GM18519 (cell line): ENCODE results near the gene RAB17.

Source experiments
- ATAC-seq: cut with Tn5 transposase; IDR thresholded peaks from one replicate; pipeline ENCODE4 v1.9.1; 2021; ENCODE audit warnings: mild to moderate bottlenecking, moderate library complexity; ENCODE audit not compliant: unreplicated experiment, low FRiP score

Gene RAB17, protein sequence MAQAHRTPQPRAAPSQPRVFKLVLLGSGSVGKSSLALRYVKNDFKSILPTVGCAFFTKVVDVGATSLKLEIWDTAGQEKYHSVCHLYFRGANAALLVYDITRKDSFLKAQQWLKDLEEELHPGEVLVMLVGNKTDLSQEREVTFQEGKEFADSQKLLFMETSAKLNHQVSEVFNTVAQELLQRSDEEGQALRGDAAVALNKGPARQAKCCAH

DNA sequence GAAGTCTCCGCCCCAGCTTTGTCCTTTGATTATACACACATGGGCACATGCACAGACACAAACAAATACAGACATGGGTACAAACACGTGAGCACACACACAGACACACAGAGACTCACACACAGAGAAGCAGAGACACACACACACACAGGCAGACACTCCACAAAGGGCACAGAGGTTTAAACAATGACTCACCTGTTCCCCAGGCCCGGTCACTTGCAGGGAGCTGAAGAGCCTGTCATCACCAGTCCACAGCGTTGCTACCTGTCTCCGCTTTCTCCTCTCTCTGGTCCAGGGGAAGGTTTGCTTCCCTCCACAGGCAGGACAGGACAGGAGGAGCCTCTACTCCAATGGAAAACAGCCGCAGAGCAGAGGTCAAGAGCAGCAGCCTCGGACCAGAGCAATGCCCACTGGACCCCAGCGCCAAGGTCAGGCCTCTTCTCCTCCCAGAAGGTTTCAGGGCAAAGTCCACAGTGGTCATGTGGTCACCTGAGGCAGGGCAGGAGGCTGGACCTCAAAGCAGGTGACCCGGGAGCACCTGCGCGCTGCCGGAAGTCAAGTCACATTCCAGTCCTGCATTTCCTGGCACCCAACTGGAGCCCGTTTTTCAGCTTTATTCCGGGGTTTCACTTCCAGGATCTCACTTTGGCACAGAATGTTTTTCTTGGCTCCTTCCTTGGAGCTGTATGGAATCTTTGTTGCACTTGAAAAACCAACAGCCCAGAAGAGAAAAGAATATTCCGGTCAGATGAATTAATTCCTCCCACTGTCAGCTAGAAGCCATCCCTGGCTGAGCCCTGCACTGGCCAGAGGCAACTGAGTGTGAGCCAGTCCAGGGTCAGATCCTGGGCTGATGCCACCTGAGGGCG is at the start of gene RAB17:
Gene RAB17, minus strand, starts transcription at position 463 of the 869 bp plus-strand sequence. CDS start 4,580 bp downstream, outside the sequence.
- ATAC-seq = no peak

DNA sequence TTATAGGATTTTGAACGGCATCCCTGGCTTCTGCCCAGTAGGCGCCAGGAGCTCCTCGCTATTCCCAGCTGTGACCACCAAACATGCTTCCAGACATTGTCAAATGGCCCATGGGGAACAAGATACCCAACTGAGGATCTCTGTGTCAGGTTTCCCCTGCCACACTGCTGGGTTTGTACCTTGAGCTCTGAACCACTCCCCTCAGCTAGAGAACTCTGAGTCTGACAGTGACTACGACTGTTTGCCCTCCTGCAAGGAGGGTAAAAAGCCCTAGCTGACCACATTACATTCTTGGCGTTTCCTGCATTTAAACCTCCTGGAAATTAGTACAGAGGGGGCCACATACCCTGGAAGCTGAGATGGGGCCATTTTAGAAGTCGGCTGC is 49.3 kb upstream of the RAB17 start:
- no peak for ATAC-seq

DNA sequence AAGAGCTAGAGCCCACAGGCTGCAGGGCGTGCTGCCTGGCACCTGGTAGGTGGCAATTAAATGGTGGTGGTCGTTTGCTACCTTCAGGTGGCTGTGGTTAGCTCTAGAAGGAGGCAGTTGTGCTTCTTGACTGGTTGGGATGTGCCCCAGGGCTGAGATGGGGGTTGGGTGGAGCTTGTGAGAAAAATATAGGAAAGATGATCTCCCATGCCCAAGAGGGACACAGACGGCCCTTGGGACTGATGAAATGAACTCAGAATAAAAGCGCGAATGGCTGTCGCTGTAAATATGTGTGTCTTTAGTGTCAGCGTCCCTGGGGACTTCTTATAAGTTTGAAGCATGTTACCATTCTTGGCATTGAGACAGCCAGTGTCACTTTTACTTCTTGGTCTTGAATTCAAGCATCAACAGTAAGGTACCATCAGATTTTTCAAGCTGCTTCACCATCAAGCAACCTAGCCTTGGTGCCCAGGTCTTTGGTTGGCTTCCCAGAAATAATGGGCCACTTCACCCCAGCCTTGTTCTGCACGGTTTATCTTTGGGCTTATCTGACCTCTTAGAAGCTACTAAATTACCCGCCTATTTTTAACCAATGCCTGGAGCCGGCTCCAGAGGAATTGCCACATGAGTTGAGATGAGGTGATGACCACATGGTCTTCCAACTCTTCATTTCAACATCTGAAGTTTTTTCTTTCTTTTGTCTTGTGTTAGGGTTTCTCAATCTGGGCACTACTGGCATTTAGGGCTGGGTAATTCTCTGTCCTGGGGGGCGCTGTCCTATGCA is 48.7 kb upstream of the RAB17 start:
- no peak for ATAC-seq

DNA sequence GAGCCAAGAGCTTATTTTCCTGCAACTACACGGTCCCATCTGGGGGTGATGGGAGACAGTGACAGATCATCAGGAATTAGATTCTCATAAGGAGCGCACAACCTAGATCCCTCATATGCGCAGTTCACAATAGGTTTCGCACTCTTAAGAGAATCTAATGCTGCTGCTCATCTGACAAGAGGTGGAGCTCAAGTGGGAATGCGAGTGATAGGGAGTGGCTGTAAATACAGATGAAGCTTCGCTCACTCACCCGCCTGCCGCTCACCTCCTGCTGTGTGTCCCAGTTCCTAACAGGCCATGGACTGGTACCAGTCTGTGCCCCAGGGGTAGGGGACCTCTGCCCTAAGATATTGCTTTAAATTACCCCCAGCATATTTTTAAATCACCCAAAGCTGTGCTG is 47.6 kb upstream of the RAB17 start:
- no peak for ATAC-seq

DNA sequence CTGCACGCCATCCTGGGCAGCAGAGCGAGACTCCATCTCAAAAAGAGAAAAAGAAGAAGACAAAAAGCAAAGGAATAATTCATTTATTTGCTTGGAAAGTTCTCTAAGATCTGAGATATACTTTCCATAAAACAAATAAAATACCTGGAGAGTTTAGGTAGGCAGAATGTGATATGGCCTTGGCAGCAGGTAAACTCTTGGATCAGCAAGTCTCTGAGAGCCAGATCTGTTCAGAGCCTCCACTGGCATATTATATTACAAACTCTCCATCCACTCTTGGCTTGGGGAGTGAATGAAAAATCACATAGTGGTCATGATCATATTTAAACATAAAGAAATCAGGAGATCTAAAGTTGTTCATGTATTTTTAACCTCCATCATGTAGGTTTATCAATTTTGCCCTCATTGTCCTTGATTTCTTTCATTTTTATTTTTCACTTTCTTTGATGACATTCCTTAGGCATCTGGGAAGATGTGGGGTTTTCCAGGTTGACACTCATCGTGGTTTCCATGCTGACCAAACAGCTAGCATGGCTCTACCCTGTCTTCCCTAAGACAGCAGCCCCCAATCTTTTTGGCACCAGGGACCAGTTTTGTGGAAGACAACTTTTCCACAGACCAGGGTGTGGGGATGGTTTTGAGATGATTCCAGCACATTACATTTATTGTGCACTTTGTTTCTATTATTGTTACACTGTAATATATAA is 47.0 kb upstream of the RAB17 start:
- no peak for ATAC-seq

DNA sequence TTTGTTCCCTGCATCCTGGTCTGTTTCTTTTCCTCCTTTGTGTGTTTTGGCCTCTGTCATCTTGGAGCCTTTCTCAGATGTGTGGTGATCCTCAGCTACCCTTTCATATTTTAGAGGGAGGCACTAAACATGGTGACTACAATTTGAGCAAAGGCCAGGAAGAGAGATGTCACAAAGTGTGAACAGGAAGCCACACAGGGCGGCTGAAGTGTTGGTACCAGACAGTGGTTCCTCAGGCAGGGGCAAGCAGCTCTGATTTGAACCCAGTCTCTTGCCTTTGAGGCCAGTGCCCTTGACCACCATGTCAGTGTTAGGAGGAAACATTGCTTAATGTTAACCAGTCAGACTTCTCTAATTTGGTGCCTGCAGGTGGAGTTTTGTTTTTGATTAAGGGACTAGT is 46.0 kb upstream of the RAB17 start:
- ATAC-seq = no peak

DNA sequence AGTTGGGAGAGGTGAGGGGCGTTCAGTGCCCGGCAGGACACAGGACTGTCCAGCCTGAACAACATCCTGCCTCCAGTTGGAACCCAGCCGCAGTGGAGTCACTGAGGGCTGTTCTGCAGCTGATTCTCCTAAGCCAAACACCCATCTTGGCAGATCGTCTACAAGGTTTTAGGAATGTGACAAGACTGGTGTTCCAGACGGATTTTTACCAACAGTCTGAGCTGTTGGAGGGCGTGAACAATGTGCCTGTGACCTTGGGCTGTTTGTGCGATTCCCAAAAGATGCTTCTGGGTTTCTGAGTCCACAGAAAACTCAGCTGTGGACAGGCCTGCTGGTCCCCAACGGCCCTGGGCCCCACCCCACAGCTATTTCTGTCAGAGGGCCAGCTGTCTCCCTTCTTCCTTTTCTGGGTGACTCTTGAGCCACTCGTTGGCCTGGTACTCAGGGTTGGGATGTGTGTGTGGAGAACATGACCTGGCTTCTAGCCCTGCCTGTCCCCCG is 42.6 kb upstream of the RAB17 start:
- no peak for ATAC-seq

DNA sequence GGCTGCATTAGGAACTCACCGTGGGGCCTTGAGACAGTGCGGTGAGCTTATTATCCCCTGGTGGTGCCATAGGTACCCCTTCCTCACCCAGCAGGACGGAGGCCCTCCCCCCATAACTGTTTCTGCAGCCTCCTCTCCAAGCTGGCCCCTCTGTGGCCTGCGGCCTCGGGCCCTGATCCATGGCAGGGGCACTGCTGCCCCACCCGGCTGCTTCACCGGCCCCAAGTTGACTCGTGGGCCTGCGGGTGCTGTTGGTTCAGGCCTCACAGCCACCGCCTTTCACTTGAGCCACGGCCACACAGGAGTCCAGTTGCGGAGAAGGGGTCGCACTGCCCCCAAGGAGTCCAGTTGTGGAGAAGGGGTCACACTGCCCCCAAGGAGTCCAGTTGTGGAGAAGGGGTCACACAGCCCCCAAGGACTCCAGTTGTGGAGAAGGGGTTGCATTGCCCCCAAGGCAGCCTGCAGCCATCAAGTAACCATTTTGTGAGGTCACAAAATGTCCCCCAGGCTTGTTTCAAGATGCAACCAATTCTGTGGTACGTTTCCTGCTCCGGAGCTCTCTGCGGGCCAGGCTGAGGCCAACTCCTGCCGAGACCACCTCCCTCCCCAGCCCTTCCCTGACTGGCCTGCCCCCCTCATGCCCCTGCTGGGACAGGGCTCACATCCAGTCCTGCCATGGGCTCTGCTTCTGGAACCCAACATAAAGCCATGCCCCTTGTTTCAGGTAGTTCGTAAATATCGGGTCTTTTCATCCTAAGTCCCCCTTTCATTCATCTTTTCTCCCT is 41.5 kb upstream of the RAB17 start:
- ATAC-seq = no peak

DNA sequence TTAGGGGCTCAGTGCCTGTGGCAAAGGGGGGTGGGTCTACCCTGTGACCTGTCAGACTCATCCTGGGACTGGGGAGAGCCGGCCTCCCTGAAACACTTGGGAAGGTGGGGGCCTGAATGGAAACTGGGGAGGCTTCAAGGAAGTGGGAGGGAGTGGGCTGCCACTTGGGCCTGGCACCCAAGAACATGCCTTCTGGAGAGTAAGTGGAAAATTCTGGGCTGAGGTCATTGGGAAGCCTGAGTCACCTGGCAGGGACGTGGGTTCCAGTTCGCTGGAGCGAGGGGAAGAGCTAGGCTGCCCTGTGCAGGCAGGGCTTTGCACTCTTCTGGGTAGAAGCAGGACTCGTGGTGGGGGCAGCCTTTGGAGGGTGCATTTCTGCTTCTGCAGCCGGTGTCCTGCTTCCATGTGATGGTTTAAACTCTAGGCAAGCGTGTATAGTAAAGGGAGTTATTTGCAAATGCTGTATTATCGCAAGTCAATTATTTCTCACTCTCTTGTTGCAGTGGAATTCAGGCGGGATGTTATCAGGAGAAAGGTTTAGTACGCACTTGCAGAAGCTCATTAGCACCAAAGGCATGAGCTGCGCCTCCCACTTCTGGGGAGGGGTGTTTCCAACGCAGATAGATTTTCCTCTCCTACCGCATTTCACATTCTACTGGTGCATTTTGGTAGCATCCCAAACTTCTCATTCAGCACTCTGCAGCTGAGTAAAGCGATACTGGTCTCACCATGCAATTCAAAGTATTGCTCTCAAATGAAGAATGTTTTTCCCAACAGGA is 40.7 kb upstream of the RAB17 start:
- ATAC-seq = no peak

DNA sequence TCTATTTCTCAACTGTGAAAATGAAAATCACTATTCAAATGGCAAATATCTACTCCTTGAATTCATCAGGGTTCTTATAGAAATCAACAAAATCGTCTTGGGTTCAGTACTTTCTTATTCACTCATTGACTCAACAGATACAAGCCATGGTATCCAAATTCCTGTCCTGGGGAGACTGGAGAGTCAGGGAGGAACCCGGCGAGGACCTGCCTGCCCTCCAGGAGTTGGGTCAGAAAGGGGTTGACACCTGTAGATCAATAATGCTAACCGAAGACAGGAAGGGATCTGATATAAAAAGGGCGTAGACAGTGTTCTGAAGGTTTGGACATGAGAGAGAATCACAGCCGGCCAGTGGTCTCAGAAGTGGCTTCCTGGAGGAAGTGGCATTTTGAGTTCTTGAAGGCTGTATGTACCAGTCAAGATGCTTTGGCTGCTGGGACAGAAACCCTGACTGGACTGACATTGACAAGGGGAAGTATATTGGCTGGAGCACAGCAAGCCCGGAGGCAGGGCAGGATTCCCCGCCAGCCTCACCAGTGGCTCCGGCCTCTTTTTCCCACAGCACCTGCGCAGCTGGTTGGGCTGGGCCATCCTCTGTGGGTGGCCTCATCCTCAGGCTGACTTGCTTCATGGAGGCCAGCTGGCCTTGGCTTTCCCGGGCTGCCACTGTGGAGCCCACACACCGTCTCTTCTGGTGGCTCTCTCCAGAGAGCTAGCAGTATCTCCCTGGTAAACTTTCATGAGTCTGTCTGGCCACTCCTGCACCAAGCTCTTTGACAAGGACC is 39.9 kb upstream of the RAB17 start:
- ATAC-seq = no peak

DNA sequence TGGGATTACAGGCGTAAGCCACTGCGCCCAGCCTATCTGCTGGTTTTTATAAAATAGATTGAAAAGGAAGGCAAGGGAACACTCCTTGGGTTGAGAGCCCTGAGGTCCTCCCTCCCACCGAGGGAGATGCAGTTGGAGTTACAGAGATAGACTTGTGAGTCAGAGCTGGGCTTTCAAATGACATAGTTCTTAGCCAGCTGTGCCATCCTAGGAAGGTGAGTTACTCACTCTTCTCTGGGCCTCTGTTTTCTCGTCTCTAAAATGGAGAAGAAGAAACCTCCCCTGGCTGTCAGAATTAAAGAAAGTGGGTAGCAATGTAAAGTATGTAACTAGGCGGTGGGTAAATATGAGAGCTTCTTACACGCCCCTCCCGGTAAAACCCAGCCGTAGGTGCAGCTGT is 39.2 kb upstream of the RAB17 start:
- ATAC-seq = no peak

DNA sequence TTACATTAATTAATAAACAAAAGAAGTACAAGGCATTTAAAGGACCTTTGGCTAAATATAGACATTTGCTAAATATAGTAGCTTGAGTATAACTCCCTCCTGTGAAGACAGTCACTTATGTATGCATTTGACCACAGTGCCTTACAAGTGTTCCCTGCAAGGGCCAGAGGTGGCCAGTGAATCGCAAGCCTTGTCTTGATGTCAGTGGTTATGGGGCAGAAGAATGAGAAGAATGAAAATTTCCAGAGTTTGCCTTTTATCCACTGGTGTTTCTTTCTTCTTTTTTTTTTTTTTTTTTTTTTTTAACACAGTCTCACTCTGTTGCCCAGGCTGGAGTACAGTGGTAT is 38.6 kb upstream of the RAB17 start:
- ATAC-seq = no peak

DNA sequence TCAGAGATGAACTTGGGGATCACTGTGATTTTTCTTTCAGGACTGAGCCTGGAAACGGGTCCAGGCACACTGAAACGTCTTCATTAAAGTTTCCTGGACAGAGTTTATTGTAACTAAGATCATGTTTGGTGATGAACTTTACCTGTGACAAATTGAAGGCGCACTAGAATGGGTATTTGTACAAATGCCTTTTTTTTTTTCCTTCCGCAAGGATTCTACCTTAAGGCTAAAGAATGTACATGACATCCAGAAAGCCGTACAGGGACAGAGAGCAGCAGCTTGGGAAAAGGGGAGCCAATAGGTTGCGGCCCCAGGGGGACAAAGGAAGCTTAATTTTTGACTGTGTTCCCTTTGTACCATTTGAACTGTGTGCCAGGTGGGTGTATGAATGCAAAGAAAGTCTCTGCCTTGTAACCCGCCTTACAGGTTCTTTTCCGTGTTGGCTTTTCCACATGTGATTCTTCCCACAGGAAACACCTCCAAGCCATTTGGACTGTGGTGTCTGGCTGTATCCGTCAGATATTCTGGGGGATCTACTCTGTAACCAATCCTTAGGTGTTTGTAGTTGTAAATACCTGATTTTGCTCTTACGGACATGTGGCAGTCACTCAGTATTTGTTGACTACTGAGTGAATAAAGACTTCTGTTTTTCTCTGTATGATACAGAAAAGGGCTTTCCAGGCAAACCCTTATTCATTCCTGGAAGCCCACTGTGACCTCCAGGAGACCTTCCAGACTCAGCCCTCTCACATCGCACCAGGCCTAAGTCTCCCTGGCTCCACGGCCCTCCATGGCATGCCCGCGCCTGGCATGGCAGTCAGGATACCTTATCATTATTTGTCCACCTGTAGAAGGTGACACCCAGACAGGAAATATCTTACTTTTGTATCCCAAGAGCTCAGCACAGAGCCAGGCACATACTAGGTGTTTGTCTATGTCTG is 38.0 kb upstream of the RAB17 start:
- ATAC-seq = no peak

DNA sequence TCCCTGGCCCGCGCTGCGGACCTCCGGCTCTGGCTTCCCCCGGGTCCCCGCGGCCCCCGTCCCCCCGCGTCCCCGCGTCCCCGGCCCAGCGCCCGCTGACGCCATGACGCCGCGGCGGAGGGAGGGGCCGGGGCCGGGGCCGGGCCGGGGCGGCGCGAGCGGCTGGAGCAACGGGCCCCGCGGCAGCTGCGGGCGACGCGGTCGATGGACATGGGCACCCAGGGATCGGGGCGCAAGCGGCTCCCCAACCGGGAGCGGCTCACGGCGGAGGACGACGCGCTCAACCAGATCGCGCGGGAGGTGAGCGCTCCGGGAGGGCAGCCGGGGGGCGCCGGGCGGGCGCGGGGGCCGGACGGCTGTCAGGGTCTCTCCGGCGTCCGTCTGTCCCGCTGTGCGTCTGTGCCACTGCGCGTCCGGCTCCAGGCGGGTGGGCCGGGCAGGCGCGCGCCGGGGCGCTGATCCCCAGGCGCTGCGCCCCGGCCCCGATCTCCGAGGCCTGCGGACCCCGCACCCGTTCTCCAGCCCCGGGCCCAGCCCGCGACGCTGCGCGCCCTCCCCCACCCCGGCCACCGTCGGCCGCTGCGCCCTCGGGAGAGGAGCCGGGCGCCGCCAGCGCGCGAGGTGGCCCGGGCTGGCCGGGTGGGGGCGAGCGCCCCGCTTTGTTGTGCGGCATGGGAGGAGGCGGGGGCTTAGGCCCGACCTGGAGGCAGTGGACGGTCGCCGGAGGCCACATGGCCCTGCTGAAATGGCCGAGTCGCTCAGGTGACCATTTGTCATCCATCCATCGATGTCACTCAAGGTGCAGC is 37.1 kb upstream of the RAB17 start, which contains the start of gene LRRFIP1:
Gene LRRFIP1, plus strand, starts transcription at position 147 of the 806 bp plus-strand sequence. Its CDS starts 58 bp downstream, at position 205.
- no peak for ATAC-seq

DNA sequence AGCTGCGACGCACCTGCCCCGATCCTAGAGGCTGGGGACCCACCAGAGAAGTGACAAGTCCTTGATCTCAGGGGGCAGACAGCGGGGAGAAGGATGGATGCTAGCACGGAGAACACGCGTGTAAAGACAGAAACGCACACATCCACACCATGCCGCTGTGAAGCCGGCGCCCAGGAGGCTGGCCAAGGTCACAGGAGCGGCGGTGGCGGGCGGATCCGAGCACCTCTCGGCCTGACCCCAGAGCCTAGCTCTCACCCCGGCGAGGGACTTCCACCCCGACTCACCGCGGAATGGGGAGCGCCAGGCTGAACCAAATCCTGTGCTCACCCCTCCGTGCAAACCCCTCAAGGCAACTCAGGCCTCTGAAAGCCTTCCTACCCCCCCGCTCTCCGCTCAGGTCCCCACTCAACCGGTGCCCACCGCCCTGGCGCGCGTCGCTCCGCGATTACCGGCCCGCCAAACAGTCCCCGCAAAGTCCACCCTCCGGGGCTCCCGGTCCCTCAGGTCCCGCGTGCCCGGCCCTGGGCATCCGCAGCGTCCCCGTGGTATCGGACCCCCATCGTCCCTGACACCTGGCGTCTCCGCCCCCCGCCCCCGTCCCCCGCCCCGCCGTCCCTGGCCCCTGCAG is 36.4 kb upstream of the RAB17 start:
- ATAC-seq = no peak

DNA sequence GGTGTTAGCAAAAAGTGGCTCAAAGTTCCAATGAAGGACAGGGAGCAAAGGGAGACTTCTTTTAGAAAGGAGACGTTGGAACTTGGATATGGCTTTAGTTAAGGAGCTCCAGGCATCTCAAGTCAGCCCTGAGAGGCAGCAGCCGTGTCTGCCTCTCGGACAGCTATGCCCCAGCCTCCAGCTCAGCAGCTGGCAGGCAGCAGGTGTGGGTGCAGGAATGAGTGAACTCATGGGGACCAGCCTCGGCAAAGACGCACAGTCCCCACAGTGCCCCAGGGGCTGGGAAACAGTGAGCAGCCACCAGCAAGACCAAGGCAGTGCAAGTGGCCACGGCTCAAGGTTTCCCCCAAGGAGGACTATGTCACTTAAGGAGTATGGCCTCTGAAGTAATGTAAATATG is 35.2 kb upstream of the RAB17 start:
- ATAC-seq = no peak
